Urothelium cell line (cell line): ENCODE measurements around the gene GSK3B.

Experiments used
- DNase-seq: peaks from one replicate; pipeline ENCODE4 v3.0.0; 2011; ENCODE audit warnings: low spot score, mixed read lengths
- FAIRE-seq: peaks from 2 replicates; lab custom pipeline; 2011; peaks lifted over from hg19 to GRCh38; lab: Jason Lieb, UNC

GSK3B gene

DNA sequence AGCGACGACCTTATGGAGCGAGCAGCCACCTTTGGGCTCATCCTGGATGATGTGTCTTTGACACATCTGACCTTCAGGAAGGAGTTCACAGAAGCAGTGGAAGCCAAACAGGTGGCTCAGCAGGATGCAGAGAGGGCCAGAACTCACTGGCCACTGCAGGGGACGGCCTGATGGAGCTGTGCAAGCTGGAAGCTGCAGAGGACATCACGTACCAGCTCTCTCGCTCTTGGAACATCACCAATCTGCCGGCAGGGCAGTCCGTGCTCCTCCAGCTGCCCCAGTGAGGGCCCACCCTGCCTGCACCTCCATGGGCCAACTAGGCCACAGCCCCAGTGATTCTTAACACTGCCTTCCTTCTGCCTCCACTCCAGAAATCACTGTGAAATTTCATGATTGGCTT lies 302.0 kb downstream of the GSK3B start:
- DNase-seq (no peak), FAIRE-seq (no peak)

DNA sequence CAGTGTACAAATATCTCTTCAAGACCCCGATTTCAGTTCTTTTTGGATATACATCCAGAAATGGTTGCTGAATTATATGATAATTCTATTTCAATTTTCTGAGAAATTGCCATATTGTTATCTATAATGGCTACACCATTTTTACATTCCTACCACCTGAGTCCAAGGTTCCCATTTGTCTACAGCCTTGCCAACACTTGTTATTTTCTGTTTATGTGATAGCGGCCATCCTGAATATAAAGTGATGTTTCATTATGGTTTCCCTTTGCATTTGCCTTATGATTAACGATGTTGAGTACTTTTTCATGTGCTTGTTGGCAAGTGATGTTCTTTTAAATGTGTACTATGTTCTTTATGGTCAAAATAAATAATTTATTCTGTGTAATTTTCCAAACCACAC lies 303.9 kb downstream of the GSK3B start:
- DNase-seq, result no peak

GRCh38 chr3:119786409-119786808 lies 307.8 kb downstream of the GSK3B start:
- no peak for DNase-seq
- FAIRE-seq, result no peak

More for the DNA sequence above, 303.9 kb downstream of the GSK3B start:
- FAIRE-seq, result no peak

GRCh38 chr3:119783883-119784282 lies 310.4 kb downstream of the GSK3B start:
- FAIRE-seq, result no peak
- no peak for DNase-seq

DNA sequence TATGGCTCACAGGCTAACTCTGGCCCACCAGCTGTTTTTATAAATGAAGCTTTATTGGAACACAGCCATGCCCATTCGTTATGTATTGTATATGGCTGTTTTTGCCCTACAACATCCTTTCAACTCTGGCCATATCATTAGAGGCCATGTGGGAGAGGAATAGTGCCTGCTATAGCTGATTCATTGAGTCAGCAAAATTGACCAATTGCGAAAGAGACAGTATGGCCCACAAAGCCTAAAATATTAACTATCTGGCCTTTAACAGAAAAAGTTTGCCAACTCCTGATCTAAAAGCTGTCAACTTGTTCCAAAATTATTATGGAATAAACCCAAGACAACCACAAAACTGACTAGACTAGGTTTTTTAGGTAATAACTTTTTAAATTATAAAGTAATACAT lies 311.0 kb downstream of the GSK3B start:
- FAIRE-seq (no peak), DNase-seq (no peak)

- FAIRE-seq (no peak), DNase-seq (no peak)
Measured at GRCh38 chr3:119782460-119782859, 311.8 kb downstream of the GSK3B start.

- FAIRE-seq (no peak), DNase-seq (no peak)
Measured at GRCh38 chr3:119781330-119782198, 312.7 kb downstream of the GSK3B start, which contains the start of gene NR1I2. Gene NR1I2 (plus strand): TSS chr3:119782101.

DNA sequence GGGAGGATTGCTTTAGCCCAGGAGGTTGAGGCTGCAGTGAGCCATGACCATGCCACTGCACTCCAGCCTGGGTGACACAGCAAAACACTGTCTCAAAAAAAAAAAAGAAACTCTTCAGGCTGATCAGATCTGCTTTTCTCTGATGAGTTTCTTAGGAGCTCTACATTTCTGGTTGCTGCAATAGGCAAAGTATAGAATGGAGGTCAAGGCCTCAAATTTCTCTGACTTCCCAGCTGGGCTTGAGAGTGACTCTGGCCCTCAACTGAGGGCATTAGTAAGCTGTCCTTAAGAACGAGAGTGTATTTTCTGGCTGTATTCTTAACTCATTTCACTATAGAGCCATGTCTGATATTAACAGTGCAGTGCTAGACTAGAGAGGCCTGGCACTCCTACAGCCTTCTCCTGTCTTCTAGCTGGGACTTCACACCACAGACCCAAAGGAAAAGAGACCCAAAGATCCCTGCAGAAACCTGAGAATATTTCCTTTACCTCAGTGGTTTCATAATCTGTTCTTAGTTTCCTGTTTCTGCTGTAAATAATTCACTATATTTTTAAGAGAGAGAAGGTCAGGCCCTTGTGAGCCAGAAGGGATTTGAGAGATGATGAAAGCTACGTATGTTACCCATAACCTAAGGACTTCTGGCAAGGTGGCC lies 314.4 kb downstream of the GSK3B start:
- no peak for DNase-seq
- no peak for FAIRE-seq

- FAIRE-seq (no peak), DNase-seq (no peak)
Measured at GRCh38 chr3:119778811-119779210, 315.4 kb downstream of the GSK3B start.

- FAIRE-seq (no peak), DNase-seq (no peak)
Measured at GRCh38 chr3:119778176-119778575, 316.1 kb downstream of the GSK3B start.

GRCh38 chr3:119776304-119776703 lies 317.9 kb downstream of the GSK3B start:
- no peak for DNase-seq
- FAIRE-seq, result no peak

DNA sequence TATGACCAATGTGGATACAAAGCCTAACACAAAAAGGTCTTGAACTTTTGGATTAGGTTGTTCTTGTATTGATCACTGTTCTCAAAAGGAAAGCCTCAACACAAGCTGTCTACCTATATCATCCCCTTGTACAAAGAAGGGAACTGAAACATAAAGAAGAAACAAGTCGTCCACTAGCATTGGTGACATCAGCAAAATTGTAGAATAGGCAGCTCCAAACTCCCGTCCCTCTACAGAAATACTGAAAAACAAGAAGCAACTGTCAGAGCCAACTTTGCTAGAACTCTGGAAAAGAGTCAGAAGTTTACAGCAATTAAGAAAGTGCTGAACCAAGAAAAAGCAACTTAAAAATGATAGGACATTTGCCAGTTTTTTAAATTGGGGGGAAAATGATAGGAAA lies 319.8 kb downstream of the GSK3B start:
- no peak for DNase-seq
- no peak for FAIRE-seq
